ENCODE data around the gene SPTBN4. TPM values are rescaled to one million over a fixed set of nuclear protein-coding genes. Genes with fewer than 3 reads are reported as not detected.

SPTBN4 gene
- total RNA-seq, 1 experiment from 2014 or later, result 0.63 TPM

GRCh38 chr19:40625406-40626120, 158.8 kb downstream of the SPTBN4 start:
- H3K27ac Mint-ChIP-seq (ENCODE audit: low read depth, unreplicated experiment), result no peak overlapping the region
- ChIA-PET POLR2A (interaction anchor here (0.5 to 1.4 kb wide), 3 partner anchors 9 to 814 kb away, joined by 3 to 4 read pairs (median 3); no protein-coding TSS in a partner anchor), CTCF (interaction anchor here (1.9 kb wide), 1 partner anchor 9 kb away, joined by 8 read pairs; no protein-coding TSS in a partner anchor)
- no peaks in the 10 kb centered on the region for H3K9me3 Mint-ChIP-seq (ENCODE audit: unreplicated experiment)
- H3K27me3 Mint-ChIP-seq (ENCODE audit: insufficient read depth, unreplicated experiment), result no peaks in the 10 kb centered on the region
- no peak overlapping the region for H3K4me3 Mint-ChIP-seq (ENCODE audit: unreplicated experiment)
- no peak for DNase-seq (ENCODE audit: unreplicated experiment)
- TF ChIP-seq CTCF (IDR thresholded peaks at IDR 0.05; ENCODE audit: unreplicated experiment), result no peak
- BruUV-seq (replicated peaks), result no TSS peak
- peaks cover 21% of the 10 kb centered on the region for H3K36me3 Mint-ChIP-seq (ENCODE audit: insufficient read depth, unreplicated experiment)
- intact Hi-C loops (cut with micrococcal nuclease), result no loop called here
- H3K4me1 Mint-ChIP-seq (ENCODE audit: insufficient read depth, unreplicated experiment), result no peaks in the 10 kb centered on the region

Other genes starting within 250 kb of the SPTBN4 start
- gene TTC9B, start 248.6 kb upstream of the SPTBN4 start, total RNA-seq (2022), result not detected in 2 replicates
- gene CCNP, start 240.3 kb upstream of the SPTBN4 start, total RNA-seq (2022), result 2.1 and 2.2 TPM in 2 replicates
- gene AKT2, start 181.7 kb upstream of the SPTBN4 start, total RNA-seq (2022), result 108 and 111 TPM in 2 replicates
- gene C19orf47, start 118.6 kb upstream of the SPTBN4 start, total RNA-seq (2022), result 14.9 and 16.1 TPM in 2 replicates
- 98.9 and 130 TPM in 2 replicates for gene PLD3, start 118.3 kb upstream of the SPTBN4 start, total RNA-seq (2022)
- gene HIPK4, start 76.8 kb upstream of the SPTBN4 start, total RNA-seq (2022), result not detected in 2 replicates
- 2.1 and 2.4 TPM in 2 replicates for gene PRX, start 53.6 kb upstream of the SPTBN4 start, total RNA-seq (2022)
- 16.2 and 17.9 TPM in 2 replicates for gene SERTAD1, start 41.0 kb upstream of the SPTBN4 start, total RNA-seq (2022)
- 23.3 and 29.4 TPM in 2 replicates for gene SERTAD3, start 22.7 kb upstream of the SPTBN4 start, total RNA-seq (2022)
- gene BLVRB, start 1.3 kb upstream of the SPTBN4 start, total RNA-seq (2022), result 44.0 and 68.7 TPM in 2 replicates
- 41.5 and 44.0 TPM in 2 replicates for gene SHKBP1, start 109.9 kb downstream of the SPTBN4 start, total RNA-seq (2022)
- 76.4 and 103 TPM in 2 replicates for gene LTBP4, start 134.4 kb downstream of the SPTBN4 start, total RNA-seq (2022)
- gene NUMBL, start 223.7 kb downstream of the SPTBN4 start, total RNA-seq (2022), result 18.4 and 21.1 TPM in 2 replicates
- 41.7 and 46.7 TPM in 2 replicates for gene COQ8B, start 249.9 kb downstream of the SPTBN4 start, total RNA-seq (2022)